Measurements from ENCODE around the gene ABCA13.

GRCh38 chr7:48446721-48447120 lies 275.5 kb downstream of the ABCA13 start:
- TF ChIP-seq ZBTB7A (IDR thresholded peaks at IDR 0.05; ENCODE audit: low read depth) (no peak), MAX (IDR thresholded peaks at IDR 0.05) (no peak), CREB1 (IDR thresholded peaks at IDR 0.05; ENCODE audit: low read depth) (no peak), NFIC (IDR thresholded peaks at IDR 0.05) (no peak)

Measured in Ishikawa (cell line).